ENCODE data around the gene KCNJ4.

KCNJ4 gene

DNA sequence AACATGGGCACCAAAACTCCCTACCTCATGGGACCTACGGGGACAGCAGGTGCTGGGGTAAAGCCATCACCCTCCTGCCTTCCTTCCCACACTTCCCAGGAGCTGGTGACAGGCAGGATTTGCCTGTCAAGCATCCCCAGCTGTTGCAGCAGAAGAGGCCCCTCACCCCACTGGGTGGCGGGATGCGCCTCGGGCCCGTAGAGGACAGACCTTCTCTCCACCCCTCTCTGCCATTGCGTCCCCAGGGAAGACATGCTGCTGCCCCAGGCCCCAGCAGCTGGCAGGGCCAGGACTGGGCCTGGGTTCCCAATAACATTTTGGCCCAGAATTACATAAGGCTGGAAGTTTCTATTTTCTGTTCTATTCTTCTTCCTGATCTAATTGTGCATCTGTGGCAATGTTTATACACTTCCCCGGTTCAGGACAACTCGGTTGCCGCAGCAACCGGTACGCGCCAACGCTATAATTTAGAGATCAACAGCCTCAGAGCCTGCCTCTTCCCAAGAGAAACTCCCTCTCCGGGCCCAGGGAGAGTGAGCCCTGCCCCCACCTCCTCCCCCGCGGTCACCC, 25.4 kb downstream of the KCNJ4 start:
- no peak for DNase-seq (ENCODE audit: low spot score)

DNA sequence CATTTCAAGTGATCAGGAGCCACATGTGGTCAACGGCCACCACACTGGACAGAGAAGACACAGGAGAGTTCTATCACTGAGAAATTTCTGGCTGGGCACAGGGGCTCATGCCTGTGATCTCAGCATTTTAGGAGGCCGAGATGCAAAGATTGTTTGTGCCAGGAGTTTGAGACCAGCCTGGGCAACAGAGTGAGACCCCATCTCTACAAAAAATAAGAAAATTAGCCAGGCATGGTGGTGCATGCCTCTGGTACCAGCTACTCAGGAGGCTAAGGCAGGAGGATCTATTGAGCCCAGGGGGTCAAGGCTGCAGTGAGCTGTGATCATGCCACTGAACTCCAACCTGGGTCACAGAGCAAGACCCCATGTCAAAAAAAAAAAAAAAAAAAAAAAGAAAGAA, 26.3 kb downstream of the KCNJ4 start:
- DNase-seq (ENCODE audit: low spot score): no peak

DNA sequence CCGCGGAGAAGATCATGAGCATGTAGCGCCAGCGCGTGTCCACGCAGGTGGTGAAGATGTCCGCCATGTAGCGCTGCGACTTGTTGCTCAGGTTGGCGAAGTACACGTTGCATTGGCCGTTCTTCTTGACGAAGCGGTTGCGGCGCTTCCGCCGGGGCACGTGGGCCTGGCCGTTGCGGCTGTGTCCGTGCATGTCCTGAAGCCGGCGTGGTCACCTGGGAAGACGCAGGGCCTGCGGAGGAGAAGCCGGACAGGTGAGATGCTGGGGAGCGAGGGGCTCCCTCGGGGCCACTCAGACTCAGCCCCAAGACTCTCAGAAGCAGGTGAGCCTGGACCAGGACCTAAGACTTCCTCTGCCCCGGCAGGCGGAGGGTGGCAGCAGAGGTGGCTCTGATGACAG, 27.1 kb downstream of the KCNJ4 start:
- DNase-seq (ENCODE audit: low spot score): no peak

DNA sequence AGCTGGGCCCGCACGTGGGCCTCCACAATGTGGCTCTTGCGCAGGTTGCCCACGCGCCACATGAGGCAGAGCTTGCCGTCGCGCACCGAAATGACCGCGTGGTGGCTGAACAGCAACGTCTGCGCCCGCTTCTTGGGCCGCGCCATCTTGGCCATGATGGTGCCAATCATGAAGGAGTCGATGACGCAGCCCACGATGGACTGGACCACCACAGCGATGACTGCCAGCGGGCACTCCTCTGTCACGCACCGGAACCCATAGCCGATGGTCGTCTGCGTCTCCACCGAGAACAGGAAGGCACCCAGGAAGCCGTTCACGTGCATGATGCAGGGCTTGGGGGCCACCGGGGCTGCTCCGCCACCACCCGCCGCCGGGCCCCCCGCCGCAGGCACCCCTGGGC, 27.5 kb downstream of the KCNJ4 start:
- no peak for DNase-seq (ENCODE audit: low spot score)

DNA sequence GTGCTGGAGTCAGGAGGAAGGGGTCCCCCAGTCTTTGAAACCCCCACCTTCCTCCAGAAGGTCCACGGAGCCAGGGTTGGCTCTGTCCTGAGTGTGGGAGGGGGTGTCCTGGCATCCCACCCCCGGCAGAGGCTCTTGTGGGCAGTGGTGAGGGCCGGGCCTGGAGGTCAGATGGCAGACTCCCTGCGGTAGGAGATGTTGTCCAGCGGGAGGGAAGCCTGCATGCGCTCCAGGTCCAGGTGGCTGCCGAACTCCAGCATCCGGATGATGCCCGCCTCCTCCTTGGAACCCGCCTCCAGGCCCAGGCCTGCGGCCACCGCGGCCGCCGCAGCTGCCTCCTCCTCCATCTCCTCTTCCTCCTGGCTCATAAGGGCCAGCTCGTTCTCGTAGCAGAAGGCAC, 28.4 kb downstream of the KCNJ4 start:
- DNase-seq (ENCODE audit: low spot score): no peak

DNA sequence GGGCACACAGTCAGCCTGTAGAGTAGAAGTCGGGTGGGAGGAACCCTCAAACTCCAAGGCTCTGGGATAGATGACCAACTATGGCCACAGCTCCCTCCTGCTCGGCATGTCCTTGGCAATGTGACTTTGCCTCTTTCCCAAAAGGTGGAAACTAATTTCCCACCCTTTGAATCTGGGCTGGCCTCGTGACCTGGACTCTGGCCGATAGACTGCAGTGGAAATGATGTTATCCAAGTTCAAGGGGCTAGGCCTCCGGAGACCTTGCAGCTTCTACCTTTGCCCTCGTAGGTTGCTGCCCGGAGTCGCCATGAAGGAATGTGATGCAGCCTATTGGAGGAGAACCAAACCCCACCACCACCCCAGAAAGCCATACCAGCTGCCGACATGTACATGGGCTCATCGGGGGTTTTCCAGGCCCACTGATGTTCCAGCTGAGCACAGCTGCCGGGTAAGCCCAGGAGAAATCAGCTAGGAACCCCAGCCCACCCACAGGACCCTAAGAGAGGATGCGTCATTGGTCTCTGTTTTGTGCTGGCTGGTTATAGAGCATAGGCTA, 30.4 kb downstream of the KCNJ4 start:
- no peak for DNase-seq (ENCODE audit: low spot score)

DNA sequence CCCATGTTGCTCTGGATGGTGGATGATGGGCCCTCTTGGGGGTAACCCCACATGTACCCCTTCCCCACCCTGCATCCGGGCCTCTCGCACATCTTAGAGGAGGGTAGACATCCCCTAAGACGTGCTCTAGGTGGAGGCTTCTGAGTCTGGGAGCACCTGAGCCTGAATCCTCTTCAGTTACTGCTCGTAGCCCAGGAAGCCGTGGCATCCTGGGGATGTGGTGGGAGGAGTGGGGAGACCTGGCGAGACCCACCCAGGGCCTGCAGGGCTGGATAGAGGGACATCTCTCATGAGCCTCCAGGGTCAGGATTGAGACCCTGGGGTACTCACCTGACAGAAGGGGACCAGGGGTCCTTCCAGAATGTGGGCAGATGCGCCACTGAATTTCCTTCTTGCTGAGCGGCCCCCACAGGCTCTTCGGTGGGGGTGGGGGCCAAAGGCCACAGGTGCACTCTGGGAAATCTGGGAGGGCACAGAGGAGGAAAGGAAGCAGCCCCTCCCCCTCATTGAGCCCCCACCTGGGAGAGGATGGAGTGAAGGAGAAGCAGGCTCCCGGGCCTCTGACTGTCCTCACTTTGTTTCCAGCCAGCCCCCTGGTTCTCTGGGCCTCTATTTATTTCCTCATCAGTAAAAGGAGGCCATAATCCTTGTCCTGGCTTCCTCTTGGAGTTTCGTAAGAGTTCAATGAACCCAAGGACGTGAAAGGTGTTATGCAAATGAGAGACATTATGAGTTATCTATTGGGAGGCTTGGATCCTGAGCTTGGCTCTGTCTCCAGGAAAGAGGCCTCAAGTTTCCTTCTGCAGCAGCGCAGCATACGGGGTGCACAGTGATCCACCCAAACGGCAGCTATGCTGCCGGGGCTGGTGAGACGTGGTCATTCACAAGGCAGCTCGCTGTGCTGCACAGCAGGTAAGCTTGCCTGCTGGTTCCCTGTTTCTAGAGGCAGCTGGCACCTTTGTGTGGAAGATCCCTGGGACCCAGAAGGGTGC, 31.2 kb downstream of the KCNJ4 start:
- DNase-seq (ENCODE audit: low spot score): no peak

DNA sequence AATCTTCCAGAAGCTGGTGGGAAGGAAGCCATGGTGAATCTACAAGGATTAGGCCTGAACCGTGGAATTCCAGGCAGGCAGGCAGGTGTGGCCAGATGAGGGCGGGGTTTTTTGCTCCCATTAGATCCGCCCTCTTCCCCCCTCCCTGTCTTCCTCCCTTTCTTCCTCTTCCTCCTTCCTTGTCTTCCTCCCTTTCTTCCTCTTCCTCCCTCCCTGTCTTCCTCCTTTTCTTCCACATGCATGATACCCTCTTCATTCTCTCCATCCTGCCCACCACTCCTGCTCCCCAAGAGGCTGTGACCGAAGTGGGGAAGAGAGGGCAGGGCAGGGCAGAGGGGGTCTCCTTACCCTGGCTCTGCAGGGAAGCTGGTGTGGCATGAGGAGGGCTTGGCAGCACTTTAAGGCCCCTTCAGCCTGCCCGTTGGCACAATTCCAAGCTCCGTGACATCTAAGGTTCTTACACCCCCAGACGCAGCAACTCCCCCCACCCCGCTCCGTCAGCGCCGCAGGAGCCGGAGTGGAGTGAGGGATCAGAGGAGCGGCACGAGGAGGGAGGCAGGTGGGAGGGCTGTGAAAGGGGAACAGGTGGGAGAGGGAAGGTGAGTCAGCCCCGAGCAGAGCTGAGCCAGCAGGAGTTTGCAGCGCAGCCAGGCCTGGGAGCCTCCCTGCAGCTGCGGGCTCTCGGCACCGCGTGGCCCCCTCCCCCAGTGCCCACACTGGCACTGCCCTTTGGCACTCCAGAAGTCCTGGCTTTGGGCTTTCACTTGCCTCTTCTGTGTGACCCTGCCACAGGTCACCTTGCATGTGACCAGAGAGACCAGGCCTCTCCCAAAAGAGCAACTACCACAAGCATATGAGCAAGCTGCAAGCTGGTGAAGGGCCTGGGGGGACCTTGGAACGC, 32.1 kb downstream of the KCNJ4 start:
- no peak for DNase-seq (ENCODE audit: low spot score)

DNA sequence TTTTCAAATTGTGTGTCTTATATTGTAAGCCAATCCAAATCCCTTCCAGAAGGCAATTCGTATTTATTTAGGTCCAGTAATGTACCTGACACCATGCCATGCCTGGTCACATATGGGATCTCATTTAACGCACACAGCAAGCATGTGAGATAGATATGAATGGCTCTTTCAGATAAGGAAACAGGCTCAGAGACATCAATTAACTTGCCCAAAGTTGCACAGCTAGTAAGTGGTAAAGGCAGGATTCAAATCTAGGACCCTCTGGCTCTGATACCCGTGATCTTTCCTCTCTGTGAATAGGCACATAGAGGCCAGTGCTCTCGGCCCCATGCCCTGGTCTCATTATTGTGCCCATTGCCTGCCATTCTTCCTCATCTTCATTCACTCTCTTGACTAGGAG, 34.3 kb downstream of the KCNJ4 start:
- DNase-seq (ENCODE audit: low spot score): no peak

DNA sequence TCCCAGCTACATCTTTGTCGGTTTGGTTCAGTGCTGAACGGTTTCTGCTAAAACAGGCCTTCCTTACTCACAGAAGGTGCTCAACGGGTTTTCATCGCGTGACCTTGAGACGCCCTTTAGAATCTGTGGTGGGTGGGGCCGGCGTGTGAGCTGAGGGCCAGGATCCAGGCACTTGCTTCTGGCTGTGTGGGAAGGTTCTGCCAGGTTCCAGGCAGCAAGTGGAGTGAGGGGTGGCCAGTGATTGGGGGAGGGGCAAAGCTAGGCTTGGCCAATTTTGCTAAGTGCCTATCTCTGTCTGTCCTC, 35.2 kb downstream of the KCNJ4 start:
- DNase-seq (ENCODE audit: low spot score): no peak

DNA sequence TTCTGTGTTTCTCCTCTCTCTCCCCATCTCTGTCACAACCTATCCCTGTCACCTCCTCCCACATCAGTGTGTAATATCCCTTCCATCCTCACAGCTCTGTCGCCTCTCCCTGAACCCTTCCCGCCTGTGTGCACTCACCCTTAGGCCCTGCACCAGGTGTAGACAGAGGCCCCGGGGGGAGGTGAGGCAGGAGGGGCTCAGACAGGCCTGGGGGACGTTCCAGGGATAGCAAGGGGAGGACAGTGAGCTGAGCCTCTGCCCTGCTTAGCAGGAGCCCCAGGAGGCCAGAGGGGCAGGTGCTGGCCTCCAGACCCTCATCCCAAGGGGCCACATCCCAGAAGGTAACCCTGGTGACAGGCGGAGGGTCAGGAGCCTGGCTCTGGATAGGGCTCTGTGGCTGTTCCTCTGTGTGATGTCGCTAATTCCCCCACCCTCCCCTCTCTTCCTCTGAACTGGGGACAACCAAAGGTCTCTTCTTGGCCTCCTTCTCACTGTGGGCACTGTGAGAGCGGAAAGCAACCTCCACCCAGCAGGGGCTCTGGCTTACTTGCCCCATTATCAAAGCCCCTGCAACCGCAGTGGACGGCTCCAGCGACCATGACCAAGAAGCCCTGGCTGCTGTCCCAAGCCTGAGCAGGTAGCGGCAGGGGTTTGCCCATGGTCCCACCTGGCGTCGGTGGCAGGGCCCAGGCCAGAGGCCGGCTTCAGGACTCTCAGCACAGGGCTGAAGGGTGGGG, 35.7 kb downstream of the KCNJ4 start:
- DNase-seq (ENCODE audit: low spot score): no peak

DNA sequence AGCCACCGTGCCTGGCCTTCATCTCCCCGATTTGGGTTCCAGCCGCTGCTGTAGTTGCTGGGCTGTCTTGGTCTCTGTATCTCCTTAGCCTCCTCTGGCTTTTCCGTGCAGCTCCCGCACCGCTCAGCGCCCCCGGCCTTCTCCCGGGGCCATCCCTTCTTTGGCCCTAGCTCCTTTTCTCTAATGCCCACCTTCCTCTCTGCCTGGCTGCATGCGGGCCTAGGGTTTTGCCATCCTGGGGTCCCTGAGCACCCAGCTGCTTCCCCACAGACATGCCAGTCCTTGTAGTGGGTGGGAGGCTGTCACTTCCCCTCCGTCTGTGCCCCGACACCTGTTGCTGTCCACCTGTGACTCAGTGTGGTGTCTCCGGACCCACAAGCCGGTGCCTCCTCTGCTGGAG, 36.4 kb downstream of the KCNJ4 start:
- no peak for DNase-seq (ENCODE audit: low spot score)

DNA sequence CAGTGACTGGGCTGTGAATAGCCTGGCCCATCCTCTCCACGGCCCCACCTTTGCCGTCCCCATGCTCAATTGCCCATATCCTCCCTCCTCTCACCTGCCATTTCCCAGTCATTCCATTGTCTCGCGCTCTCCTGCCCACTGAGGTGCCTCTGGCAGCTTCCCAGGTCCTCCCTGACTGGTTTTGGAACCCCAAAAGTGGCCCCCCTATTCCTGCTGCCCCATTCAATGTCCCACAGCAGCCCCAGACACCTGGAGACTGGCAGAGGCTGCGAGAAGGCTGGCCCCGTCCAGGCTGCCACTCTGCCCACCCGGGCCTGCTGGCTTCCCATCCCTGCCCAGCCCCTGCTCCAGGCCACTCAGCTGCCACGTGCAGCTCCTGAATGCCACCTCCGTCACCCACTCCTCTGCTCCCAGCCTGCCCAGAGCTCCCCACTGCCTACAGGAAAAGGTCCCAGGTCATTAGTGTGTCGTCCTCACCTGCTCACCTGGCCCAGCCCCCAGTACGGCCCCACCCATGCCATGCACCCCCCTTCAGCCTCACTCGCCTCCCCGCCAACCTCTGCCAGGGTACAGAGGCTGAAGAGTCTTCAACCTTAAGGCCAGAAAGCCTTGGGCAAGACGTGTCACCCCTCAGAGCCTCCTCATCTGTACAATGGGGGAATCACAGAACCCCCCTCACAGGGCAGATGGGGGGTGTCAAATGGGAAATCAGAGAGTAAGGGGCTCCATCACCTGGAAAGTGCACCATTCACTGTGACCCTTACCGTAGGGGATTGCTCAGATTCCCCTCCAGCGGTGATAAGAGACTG, 37.5 kb downstream of the KCNJ4 start:
- DNase-seq (ENCODE audit: low spot score): no peak

DNA sequence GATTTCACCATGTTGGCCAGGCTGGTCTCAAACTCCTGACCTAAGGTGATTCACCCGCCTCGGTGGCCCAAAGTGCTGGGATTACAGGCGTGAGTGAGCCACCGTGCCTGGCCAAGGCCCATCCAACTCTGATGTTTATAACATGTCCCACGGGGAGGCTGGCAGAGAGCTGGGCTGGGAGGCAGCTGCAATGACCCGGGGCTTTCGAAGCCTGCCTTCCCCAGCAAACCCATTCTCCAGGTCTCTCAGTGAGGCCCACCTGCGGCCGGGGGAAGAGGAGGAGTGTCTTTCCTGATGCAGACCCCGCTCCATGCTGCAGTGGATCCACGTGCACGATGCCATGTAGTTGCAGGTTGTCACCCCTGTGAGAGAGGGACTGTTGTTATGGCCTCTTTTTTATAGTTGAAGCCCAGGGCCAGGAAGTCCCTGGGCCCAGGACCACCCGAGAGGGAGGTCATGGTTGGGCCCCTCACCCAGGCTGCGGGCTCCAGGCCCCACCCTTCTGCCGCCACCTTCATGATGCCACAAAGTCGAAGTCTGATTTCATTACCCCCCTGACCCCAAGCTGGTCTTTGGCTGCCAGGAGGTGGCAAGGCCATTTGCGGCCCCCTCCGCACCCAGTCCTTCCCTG, 38.3 kb downstream of the KCNJ4 start:
- DNase-seq (ENCODE audit: low spot score): no peak

DNA sequence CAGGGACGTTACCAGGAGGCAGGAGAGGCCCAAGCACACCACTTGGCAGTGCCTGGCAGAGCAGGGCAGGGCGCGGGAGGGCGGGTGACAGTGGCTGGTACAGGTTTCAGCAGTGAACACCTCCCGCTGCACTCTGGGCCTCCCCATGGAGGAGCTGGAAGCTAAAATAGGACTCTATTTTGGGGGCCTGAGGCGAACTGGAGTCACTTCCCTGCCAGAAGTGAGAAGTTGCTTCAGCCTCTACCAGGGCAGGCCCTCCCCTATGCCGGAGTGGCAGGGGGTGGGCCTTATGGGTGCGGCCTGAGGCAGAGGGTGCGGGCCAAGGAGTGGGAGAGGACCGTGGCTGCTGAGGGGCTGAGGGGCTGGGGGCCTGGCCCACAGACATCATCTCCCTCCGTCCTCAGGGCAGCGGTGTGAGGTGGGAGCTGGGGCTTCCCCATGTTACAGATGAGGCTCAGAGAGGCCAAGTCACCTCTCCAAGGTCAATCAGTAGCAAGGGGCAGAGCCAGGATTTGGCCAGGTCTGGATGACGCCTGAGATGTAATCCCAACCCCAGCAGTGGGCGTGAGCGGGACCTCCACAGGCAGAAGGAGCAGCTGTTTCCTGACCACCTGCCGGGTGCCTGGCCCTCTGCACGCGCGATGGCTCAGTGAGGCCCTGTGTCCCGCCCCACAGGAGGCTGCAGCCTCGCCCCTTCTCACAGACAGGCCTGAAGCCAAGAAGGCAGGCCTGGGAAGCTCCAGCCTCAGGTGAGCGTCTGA, 39.3 kb downstream of the KCNJ4 start:
- DNase-seq (ENCODE audit: low spot score): no peak

DNA sequence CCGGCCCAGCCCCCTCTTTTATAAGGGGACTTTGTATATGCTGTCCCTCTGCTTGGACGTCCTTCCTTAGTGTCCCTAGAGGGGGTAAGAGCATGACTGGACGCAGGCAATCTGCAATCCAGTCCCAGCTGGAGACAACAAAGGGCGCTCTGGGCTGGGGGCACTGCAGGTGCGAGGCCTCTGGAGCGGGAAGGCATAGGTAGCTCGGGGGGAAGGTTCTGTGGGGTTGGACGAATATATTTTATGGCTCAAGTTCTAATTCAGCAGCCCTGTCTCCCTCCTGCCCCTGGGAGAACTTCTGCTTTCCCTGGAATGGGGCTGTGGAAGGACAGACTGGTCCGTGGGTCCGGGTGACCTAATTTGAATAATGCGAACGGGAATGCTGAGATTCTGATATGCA, 40.0 kb downstream of the KCNJ4 start:
- DNase-seq (ENCODE audit: low spot score): no peak

DNA sequence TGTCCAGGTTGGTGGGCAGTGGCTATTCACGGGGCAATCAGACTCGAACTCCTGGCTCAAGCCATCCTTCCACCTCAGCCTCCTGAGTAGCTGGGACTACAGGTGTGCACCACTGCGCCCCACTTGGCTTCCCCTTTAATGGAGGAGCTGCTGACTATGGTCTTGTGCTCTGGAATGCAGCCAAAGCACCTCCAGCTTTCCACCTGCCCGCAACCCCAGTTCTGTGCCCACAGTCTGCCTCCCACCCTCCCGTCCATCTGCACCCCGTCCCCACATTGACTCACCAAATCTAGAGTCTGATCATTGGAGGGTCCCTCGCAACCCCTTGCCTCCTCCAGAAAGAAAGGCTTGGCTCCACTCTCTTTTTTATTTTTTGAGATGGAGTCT, 41.0 kb downstream of the KCNJ4 start:
- DNase-seq (ENCODE audit: low spot score): no peak

DNA sequence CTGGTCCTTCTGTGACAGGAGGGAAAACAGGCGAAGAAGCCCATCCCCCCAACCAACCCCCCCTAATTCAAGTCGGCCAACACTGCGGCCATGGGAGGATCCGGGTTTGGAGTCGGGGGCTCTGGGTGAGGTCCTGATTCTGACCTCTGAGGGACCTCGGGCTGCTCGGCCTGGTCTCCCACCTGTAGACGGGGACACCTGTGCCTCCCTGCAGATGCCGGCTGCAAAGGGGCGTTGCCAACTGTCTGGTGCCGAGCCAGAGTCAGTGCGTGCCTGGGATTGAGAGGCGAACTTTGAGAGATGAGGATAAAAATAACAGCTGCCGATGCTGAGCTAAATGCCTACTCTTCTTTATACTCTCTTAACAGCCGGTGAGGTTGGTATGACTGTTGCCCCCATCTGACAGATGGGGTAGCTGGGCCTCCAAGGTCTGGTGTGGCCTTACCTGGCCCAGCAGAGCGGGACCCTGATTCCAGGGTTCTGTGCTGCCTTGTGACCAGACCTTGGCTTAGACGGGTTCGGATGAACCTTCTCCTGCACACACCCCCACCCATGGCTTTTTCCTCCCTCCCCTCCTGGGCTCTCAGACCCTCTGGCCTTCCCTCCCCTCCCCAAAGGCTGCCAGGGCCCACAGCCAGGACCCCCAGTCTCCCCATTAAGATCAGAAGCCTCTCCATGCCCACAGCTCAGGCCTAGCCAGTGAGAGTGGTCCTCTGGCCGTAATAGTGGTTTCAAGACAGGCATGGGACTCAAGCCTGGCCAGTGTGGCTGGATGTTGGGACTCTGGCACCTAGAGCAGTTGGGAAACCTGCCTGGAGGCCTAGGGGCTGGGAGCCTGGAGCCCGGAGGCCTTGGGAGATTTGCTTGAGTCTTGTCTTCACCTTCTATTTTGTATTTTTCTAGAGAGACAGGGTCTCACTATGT, 41.7 kb downstream of the KCNJ4 start:
- no peak for DNase-seq (ENCODE audit: low spot score)
